Natural killer cell (primary cell): ENCODE data around the gene ZC3H14. TPM values are rescaled to one million over a fixed set of nuclear protein-coding genes. Genes with fewer than 3 reads are reported as not detected.

Experiments
- ATAC-seq, 3 donors: fragments of 150-1000 bp in 2 of 3; fragments of 200-7000 bp in 1 of 3; cut with Tn5 transposase; 1 replicate in 1 of 3; 2 replicates in 2 of 3; pipeline ENCODE4 v1.10.0; 2021; ENCODE audit warnings: mild to moderate bottlenecking in 2 of 3, moderate library complexity in 2 of 3
- DNase-seq, 2 donors: peaks; one replicate each; pipeline versions ENCODE4 v3.0.0 to v3.0.0-alpha.2; 2013 to 2021; ENCODE audit warnings: mixed read lengths in 1 of 2
- H3K27ac ChIP-seq: one replicate; pipeline ENCODE4 v1.5.1; 2013; ENCODE audit warnings: mild to moderate bottlenecking, low read length
- H3K27me3 ChIP-seq: one replicate; pipeline ENCODE4 v1.6.1; 2013; ENCODE audit warnings: low read length; ENCODE audit not compliant: control insufficient read depth, insufficient read depth
- H3K36me3 ChIP-seq: one replicate; pipeline ENCODE4 v1.6.1; 2013; ENCODE audit warnings: low read length; ENCODE audit not compliant: control insufficient read depth, insufficient read depth
- H3K4me1 ChIP-seq: one replicate; pipeline ENCODE4 v1.6.1; 2013; ENCODE audit warnings: low read length; ENCODE audit not compliant: control insufficient read depth, insufficient read depth
- H3K4me3 ChIP-seq: one replicate; pipeline ENCODE4 v1.5.1; 2013; ENCODE audit warnings: low read length
- H3K9me3 ChIP-seq: one replicate; pipeline ENCODE4 v1.6.1; 2013; ENCODE audit warnings: low read length; ENCODE audit not compliant: control insufficient read depth, insufficient read depth
- H3K27ac Mint-ChIP-seq, 2 donors: one replicate each; pipeline ENCODE4 v1.8.0; 2022; ENCODE audit warnings: mild to moderate bottlenecking in 2 of 2, mixed read lengths in 2 of 2, moderate library complexity in 1 of 2
- H3K27me3 Mint-ChIP-seq, 2 donors: one replicate each; pipeline ENCODE4 v1.8.0; 2022; ENCODE audit warnings: low read depth in 2 of 2, mixed read lengths in 2 of 2
- H3K36me3 Mint-ChIP-seq: one replicate; pipeline ENCODE4 v1.8.0; 2022; ENCODE audit warnings: mixed read lengths
- H3K4me1 Mint-ChIP-seq, 2 donors: one replicate each; pipeline ENCODE4 v1.8.0; 2022; ENCODE audit warnings: mixed read lengths in 2 of 2
- H3K4me3 Mint-ChIP-seq: one replicate; pipeline ENCODE4 v1.8.0; 2022; ENCODE audit warnings: mild to moderate bottlenecking, moderate library complexity, mixed read lengths
- H3K9me3 Mint-ChIP-seq, 2 donors: one replicate each; pipeline ENCODE4 v1.8.0; 2022; ENCODE audit warnings: mixed read lengths in 2 of 2
- CTCF ChIP-seq: fragments of 200-600 bp; IDR thresholded peaks from one replicate; pipeline ENCODE4 v1.8.0; 2022; ENCODE audit warnings: antibody characterized with exemption
- WGBS: methylation state at CpG from one replicate; pipeline ENCODE4 v1.1.7; 2013; ENCODE audit warnings: missing lambda C conversion rate; ENCODE audit not compliant: insufficient coverage; 5-methylcytosine and 5-hydroxymethylcytosine counted together
- intact Hi-C: fragments of 100-400 bp; cut with micrococcal nuclease; formaldehyde crosslinking; loops from one replicate; pipeline ENCODE4 v1.14.2; 2022
- total RNA-seq, 4 donors: library from RNA; stranded (reverse); fragments of 120-200 nt in 1 of 4; gene quantifications; one replicate each; pipeline versions ENCODE4 v1.2.3 to v1.2.4, GENCODE V29; 2013 to 2022

ZC3H14 gene
- total RNA-seq, 3 donors from 2014 or later (not counting 1 experiment from before 2014, with no cell fraction given): 44.1 to 54.5 (median 53.4) TPM

DNA sequence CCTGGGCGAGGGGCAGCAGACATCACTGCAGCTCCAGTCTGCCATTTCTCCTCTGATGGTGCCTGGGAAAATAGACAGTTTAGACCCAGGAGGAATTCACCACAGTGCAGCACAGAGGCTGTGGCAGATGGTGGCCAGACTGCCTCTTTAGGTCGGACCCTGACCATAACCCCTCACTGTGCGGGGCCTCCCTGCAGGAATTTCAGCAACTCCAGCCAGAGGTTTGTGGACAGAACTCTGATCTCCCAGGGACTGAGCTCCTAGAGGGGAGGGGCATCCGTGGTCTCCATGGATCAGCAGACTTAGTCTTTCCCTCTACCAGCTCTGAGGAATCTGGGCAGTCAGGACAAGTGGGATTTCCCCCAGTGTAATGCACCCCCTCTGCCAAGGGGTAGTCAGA lies 106.5 kb downstream of the ZC3H14 start:
- WGBS: 95% methylated on average over 4 of the region's 4 CpGs
- no peak overlapping the region for H3K27ac ChIP-seq

More for the DNA sequence above, 106.5 kb downstream of the ZC3H14 start:
- Histone ChIP-seq H3K4me1 (peaks cover 3% of the 10 kb centered on the region), H3K36me3 (no peaks in the 10 kb centered on the region), H3K9me3 (no peaks in the 10 kb centered on the region), H3K27me3 (no peaks in the 10 kb centered on the region), H3K4me3 (no peak overlapping the region)
- H3K4me1 Mint-ChIP-seq: no peaks in the 10 kb centered on the region
- intact Hi-C loops: loop anchor here (5.0 kb wide), 2 partner anchors 198 to 1243 kb away; no protein-coding TSS in a partner anchor
- H3K27me3 Mint-ChIP-seq: peaks cover 0 to 7% of the 10 kb centered on the region in 2 donors
- H3K4me3 Mint-ChIP-seq: no peak overlapping the region
- H3K9me3 Mint-ChIP-seq: peaks cover 2 to 9% of the 10 kb centered on the region in 2 donors
- no peak overlapping the region for H3K27ac Mint-ChIP-seq
- H3K36me3 Mint-ChIP-seq: no peaks in the 10 kb centered on the region
- no peak for TF ChIP-seq CTCF
- DNase-seq (no peak), ATAC-seq (no peak)

Other genes starting within 250 kb of the ZC3H14 start
- gene KCNK10, start 239.8 kb upstream of the ZC3H14 start, total RNA-seq: not detected
- gene SPATA7, start 177.4 kb upstream of the ZC3H14 start, total RNA-seq: 1 to 10 TPM; 2.5 to 3.2 (median 2.8) TPM
- under 1 TPM in 1 of 3 donors, not detected in 2; 0.15 TPM for gene PTPN21, start 8.0 kb upstream of the ZC3H14 start, total RNA-seq
- 1 to 10 TPM in 2 of 3 donors, under 1 TPM in 1; 0.68 to 1.3 (median 1.0) TPM for gene EML5, start 229.9 kb downstream of the ZC3H14 start, total RNA-seq